ENCODE results near the gene ZNF221. TPM values are rescaled to one million over a fixed set of nuclear protein-coding genes. Genes with fewer than 3 reads are reported as not detected.

ZNF221 gene
- total RNA-seq, result 6.8 and 7.4 TPM in 2 replicates

GRCh38 chr19:43950834-43951645 lies at the start of gene ZNF221:
ZNF221 (plus strand) TSS chr19:43951228; CDS start chr19:43962727, 11,499 bp downstream.

DNA sequence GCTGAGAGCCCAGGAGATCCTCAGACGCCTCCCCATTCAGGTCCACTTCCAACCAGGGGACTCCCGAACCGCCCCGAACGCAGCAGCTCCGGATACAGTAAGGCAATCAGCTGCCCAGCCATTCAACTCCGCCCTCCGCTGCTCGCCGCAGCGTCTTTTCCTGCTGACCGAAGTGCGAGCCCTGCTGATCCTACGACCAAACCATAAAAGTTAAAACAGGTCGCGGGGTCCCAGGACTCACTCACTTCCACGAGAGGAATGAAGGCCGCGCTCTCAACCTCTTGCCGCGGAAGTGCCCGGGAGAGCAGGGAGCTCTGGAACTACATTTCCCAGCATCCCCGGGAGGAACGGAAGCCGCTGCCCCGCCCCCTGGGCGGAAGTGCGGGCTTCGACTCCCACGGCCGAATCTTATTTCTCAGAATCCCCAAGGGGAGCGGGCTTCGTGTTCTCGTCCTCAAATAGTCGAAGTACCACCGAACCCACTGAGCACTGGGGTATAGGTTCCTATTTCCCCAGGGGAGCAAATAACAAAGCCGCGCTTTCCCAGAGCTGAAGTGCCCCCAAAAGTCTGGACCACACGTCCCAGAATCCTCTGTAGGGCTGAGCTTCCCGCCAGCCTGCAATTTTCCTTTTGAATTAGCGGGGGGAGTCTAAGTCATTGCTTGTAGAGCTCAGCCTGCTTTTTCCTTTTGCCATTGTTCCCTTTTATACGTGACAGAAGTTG lies 15.9 kb upstream of the ZNF221 start, which contains the start of gene ZNF45:
Gene ZNF45 (minus strand): TSS at position 298 of the 724 bp plus-strand sequence. CDS start 13,097 bp downstream, outside the sequence.

GRCh38 chr19:43983912-43984686 lies 33.1 kb downstream of the ZNF221 start, which contains the start of gene ZNF155:
ZNF155 (plus strand) TSS chr19:43984188; CDS start chr19:43988544, 4,356 bp downstream.

GRCh38 chr19:44002566-44003460 lies 51.8 kb downstream of the ZNF221 start, which contains the start of gene ZNF230:
ZNF230 (plus strand) TSS chr19:44002957; CDS start chr19:44007079, 4,122 bp downstream.

Other genes starting within 250 kb of the ZNF221 start
- not detected in 2 replicates for gene IRGC, start 235.2 kb upstream of the ZNF221 start, total RNA-seq
- 5.5 and 7.4 TPM in 2 replicates for gene SMG9, start 196.3 kb upstream of the ZNF221 start, total RNA-seq
- gene KCNN4, start 170.3 kb upstream of the ZNF221 start, total RNA-seq, result 0.28 and 0.55 TPM in 2 replicates
- gene LYPD5, start 148.8 kb upstream of the ZNF221 start, total RNA-seq, result 0.14 and 0.74 TPM in 2 replicates
- gene ZNF283, start 123.9 kb upstream of the ZNF221 start, total RNA-seq, result 11.4 and 14.1 TPM in 2 replicates
- gene ZNF404, start 67.3 kb upstream of the ZNF221 start, total RNA-seq, result 3.3 and 3.4 TPM in 2 replicates
- gene ZNF45, start 15.9 kb upstream of the ZNF221 start, total RNA-seq, result 16.8 and 20.5 TPM in 2 replicates
- 4.9 and 7.8 TPM in 2 replicates for gene ZNF155, start 33.0 kb downstream of the ZNF221 start, total RNA-seq
- gene ZNF230, start 51.7 kb downstream of the ZNF221 start, total RNA-seq, result 4.6 and 4.7 TPM in 2 replicates
- gene ZNF222, start 74.2 kb downstream of the ZNF221 start, total RNA-seq, result 7.0 and 8.0 TPM in 2 replicates
- 4.1 TPM in 2 replicates for gene ZNF223, start 100.8 kb downstream of the ZNF221 start, total RNA-seq
- gene ZNF284, start 120.9 kb downstream of the ZNF221 start, total RNA-seq, result 2.7 and 3.2 TPM in 2 replicates
- 22.9 and 28.2 TPM in 2 replicates for gene ZNF224, start 143.1 kb downstream of the ZNF221 start, total RNA-seq
- 7.5 and 8.0 TPM in 2 replicates for gene ZNF225, start 162.2 kb downstream of the ZNF221 start, total RNA-seq
- 9.0 and 12.6 TPM in 2 replicates for gene ZNF234, start 190.3 kb downstream of the ZNF221 start, total RNA-seq
- gene ZNF226, start 213.9 kb downstream of the ZNF221 start, total RNA-seq, result 21.1 and 22.9 TPM in 2 replicates